ENCODE data around the gene LIM2. TPM values are rescaled to one million over a fixed set of nuclear protein-coding genes. Genes with fewer than 3 reads are reported as not detected.
"Not testable (repeated sequence)": the region's sequence is repeated elsewhere in the genome, so short reads cannot be mapped to it uniquely, and the experiment has no call there.

LIM2 gene
- total RNA-seq, 1 donor from 2014 or later: not detected

DNA sequence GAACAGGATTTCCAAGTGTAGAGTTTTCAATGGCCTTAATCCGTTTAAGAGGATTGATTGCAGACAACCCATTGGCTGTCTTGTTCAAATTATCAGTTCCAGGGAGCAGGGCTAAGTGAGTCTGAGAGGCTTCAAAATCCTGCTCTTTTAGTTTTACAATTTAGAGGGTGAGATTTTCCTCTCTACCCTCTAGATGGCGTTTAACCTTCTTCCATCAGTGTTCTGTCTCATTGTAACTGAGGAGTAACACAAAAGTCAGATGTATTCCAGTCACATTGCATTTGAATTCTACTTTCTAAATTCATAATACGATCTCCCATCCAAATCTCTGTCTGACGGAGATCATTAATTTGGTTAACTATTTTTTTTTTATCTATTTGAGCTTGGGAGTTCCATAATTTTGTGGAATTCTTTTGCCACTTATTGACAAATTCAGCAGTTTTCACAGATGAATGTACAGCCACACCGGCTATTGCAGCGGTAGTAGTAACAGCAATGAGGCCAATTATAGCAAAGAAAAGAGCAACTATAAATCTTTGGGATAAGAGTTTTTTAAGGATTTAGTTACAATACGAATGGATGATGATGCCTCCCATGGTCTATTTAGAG lies 10.4 kb upstream of the LIM2 start:
- DNase-seq (ENCODE audit: low spot score in 2 of 2, unreplicated experiment in 2 of 2): no peak
- no peaks in the 10 kb centered on the region for H3K27me3 Mint-ChIP-seq (ENCODE audit: low read depth)
- no peak overlapping the region for H3K27ac Mint-ChIP-seq
- H3K4me3 Mint-ChIP-seq: no peak overlapping the region
- TF ChIP-seq, protein P1, sequence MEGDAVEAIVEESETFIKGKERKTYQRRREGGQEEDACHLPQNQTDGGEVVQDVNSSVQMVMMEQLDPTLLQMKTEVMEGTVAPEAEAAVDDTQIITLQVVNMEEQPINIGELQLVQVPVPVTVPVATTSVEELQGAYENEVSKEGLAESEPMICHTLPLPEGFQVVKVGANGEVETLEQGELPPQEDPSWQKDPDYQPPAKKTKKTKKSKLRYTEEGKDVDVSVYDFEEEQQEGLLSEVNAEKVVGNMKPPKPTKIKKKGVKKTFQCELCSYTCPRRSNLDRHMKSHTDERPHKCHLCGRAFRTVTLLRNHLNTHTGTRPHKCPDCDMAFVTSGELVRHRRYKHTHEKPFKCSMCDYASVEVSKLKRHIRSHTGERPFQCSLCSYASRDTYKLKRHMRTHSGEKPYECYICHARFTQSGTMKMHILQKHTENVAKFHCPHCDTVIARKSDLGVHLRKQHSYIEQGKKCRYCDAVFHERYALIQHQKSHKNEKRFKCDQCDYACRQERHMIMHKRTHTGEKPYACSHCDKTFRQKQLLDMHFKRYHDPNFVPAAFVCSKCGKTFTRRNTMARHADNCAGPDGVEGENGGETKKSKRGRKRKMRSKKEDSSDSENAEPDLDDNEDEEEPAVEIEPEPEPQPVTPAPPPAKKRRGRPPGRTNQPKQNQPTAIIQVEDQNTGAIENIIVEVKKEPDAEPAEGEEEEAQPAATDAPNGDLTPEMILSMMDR (IDR thresholded peaks at IDR 0.05; ENCODE audit: unreplicated experiment): no peak
- H3K36me3 Mint-ChIP-seq: peaks cover 8% of the 10 kb centered on the region
- H3K9me3 Mint-ChIP-seq: peaks cover 39% of the 10 kb centered on the region
- H3K4me1 Mint-ChIP-seq: peaks cover 14% of the 10 kb centered on the region

DNA sequence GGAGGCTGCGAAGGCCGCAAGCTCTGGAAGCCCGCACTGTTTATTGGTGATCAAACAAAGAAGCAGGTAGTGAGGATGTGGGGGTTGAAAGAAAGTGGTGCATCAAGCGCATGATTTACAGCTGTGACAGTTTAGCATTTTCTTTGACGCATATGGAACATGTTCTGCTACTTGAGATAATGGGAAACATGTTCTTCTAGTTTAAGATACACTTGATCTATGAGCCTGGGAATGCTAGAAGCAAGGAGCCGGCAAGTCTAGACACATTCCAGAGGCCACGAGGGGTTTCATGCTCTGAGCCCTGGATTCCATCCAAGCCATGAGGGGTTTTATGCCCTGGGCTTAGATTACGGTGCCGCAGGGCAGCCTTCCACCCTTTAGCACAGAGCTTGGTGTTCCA lies 9.7 kb upstream of the LIM2 start:
- H3K4me1 Mint-ChIP-seq: peaks cover 14% of the 10 kb centered on the region
- not testable (repeated sequence) for DNase-seq (ENCODE audit: low spot score in 2 of 2, unreplicated experiment in 2 of 2); H3K36me3 Mint-ChIP-seq; H3K4me3 Mint-ChIP-seq; H3K27me3 Mint-ChIP-seq (ENCODE audit: low read depth); H3K27ac Mint-ChIP-seq
- H3K9me3 Mint-ChIP-seq: peaks cover 34% of the 10 kb centered on the region

DNA sequence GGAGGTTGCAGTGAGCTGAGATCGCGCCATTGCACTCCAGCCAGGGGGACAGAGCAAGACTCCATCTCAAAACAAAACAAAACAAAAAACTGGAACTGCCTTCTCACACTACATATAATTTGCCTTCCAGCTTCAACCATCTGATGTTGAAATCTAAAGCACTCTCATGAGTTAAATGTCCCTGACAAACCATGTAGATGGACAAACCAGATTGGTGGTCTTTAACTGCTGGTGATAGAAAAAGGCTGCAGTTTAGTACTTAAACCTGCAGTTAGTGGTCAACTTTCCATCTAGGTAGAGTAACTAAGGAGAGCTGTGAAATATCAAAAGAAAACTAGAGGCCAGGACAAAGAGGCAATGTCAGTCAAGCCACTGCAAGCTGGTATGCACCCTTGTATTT lies 8.4 kb upstream of the LIM2 start:
- Mint-ChIP-seq H3K36me3 (no peaks in the 10 kb centered on the region), H3K27ac (no peak overlapping the region), H3K4me1 (peaks cover 15% of the 10 kb centered on the region), H3K4me3 (no peak overlapping the region), H3K27me3 (ENCODE audit: low read depth) (no peaks in the 10 kb centered on the region), H3K9me3 (peaks cover 24% of the 10 kb centered on the region)
- DNase-seq (ENCODE audit: low spot score in 2 of 2, unreplicated experiment in 2 of 2): no peak
- TF ChIP-seq, protein P1 (IDR thresholded peaks at IDR 0.05; ENCODE audit: unreplicated experiment): no peak

DNA sequence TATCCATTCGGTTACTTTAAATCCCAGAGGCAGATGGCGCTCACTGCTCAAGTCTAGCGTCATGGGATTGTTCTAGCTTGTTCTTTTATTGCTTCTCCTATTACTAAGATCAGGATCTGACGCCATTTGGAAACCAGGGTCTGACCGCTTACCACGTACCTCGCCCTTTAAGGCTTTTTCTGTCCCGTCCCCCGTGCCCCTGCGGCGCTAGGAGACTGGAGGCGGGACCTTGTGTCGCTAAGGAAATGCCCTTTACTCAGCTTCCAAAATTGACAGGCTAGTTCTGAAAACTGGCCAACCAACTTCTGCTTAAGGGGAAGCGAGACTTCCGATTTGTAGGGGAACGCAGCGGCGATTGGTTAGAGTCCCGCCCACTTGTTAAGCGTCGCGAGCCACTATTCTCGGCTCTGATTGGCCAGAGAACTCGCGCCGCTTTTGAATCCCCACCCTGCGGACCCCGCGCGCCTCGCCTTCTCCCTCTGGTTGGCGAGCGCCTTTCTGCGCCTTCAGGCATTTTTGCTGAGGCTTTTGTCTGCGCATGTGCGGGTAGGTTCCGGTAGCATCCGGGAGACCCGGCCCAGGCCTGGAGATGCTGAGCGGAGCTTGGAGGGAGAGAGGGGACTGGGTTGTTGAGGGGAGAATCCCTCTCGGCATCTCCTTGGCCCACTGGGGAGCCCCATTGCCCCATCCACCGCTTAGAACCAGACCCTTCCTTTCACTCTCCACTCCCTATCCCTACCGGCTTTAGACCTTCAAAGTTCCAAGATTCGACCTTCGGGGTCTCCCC lies 6.5 kb upstream of the LIM2 start:
- Mint-ChIP-seq H3K36me3 (no peaks in the 10 kb centered on the region), H3K4me3 (peak overlapping the region; percentile 82), H3K27me3 (ENCODE audit: low read depth) (no peaks in the 10 kb centered on the region), H3K9me3 (peaks cover 9% of the 10 kb centered on the region), H3K4me1 (peaks cover 20% of the 10 kb centered on the region), H3K27ac (peak overlapping the region; percentile 86)
- peak; percentile 78 to 82 for DNase-seq (ENCODE audit: low spot score in 2 of 2, unreplicated experiment in 2 of 2)
- TF ChIP-seq, protein P1 (IDR thresholded peaks at IDR 0.05; ENCODE audit: unreplicated experiment): no peak

DNA sequence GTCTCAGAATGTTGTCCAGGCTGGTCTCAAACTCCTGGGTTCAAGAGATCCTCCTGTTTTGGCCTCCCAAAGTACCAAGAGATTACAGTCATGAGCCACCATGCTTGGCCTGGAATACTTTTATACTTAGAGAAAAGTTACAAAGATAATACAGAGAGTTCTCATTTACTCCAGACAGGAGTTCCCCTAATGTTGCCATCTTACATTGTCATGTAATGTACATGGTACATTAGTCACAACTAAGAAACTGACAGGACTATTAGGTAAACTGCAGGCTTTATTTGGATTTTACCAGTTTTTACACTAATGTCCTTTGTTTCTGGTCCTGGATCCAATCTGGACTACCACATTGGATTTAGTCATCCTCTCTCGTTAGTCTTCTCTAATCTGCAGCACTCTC lies 4.9 kb upstream of the LIM2 start:
- H3K9me3 Mint-ChIP-seq: peaks cover 3% of the 10 kb centered on the region
- no peak for DNase-seq (ENCODE audit: low spot score in 2 of 2, unreplicated experiment in 2 of 2)
- peak overlapping the region; percentile 17 for H3K27ac Mint-ChIP-seq
- peaks cover 20% of the 10 kb centered on the region for H3K4me1 Mint-ChIP-seq
- H3K4me3 Mint-ChIP-seq: peak overlapping the region; percentile 39
- H3K36me3 Mint-ChIP-seq: no peaks in the 10 kb centered on the region
- no peaks in the 10 kb centered on the region for H3K27me3 Mint-ChIP-seq (ENCODE audit: low read depth)
- TF ChIP-seq, protein P1 (IDR thresholded peaks at IDR 0.05; ENCODE audit: unreplicated experiment): no peak

DNA sequence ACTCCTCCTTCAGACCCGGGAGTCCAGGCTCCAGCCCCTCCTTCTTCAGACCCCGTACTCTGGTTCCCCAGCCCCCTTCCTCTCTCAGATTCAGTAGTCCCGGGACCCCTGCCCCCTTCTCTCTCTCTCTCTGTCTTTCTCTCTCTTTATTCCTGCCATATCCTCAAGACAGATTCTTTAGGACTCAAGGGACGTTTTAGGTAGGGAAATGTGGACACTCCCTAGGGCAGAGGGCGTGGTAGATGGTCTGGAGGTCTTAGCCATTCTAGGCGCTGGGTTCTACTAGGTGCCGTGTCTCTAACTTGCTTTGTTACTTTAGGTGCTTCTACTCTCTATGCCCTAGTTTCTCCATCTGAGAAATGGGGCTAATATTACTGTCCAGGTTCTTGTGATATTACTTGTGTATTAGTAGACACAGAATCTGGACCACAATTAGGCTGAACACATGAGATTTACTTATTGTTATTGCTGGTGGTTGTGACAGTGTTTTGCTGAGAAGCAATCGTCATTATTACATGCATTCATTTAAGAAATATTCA lies 3.4 kb upstream of the LIM2 start:
- Mint-ChIP-seq H3K27ac (peak overlapping the region; percentile 51), H3K36me3 (no peaks in the 10 kb centered on the region), H3K9me3 (no peaks in the 10 kb centered on the region), H3K4me3 (peak overlapping the region; percentile 45), H3K27me3 (ENCODE audit: low read depth) (no peaks in the 10 kb centered on the region), H3K4me1 (peaks cover 17% of the 10 kb centered on the region)
- DNase-seq (ENCODE audit: low spot score in 2 of 2, unreplicated experiment in 2 of 2): no peak
- TF ChIP-seq, protein P1 (IDR thresholded peaks at IDR 0.05; ENCODE audit: unreplicated experiment): no peak

Measured in mesothelial cell of epicardium (in vitro differentiated cells).